HG03064 (cell line): ENCODE measurements around the gene OR13D1.
"Not testable (repeated sequence)": the region's sequence is repeated elsewhere in the genome, so short reads cannot be mapped to it uniquely, and the experiment has no call there.

Source experiments
- ATAC-seq: cut with Tn5 transposase; IDR thresholded peaks from one replicate; pipeline ENCODE4 v1.9.1; 2021; ENCODE audit warnings: low read depth; ENCODE audit not compliant: unreplicated experiment

Gene OR13D1, protein sequence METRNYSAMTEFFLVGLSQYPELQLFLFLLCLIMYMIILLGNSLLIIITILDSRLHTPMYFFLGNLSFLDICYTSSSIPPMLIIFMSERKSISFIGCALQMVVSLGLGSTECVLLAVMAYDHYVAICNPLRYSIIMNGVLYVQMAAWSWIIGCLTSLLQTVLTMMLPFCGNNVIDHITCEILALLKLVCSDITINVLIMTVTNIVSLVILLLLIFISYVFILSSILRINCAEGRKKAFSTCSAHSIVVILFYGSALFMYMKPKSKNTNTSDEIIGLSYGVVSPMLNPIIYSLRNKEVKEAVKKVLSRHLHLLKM

DNA sequence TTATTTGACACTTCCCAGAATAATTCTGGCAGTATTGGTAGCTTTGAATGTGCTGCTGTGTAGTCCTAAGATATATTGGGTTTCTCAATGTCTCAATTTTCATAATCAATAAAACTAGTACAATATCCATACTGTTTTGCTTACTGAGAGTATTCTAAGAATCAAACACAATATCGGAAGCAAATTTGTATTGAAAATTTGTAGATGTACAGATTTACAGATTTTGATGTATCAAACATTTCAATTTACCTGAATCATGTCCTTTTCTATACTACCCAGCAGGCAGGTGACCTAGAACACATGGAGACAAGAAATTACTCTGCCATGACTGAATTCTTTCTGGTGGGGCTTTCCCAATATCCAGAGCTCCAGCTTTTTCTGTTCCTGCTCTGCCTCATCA, at the start of gene OR13D1:
Gene OR13D1, plus strand, starts transcription at position 301 of the 400 bp plus-strand sequence. Its CDS starts 0 bp downstream, at position 301.
- ATAC-seq, result no peak

DNA sequence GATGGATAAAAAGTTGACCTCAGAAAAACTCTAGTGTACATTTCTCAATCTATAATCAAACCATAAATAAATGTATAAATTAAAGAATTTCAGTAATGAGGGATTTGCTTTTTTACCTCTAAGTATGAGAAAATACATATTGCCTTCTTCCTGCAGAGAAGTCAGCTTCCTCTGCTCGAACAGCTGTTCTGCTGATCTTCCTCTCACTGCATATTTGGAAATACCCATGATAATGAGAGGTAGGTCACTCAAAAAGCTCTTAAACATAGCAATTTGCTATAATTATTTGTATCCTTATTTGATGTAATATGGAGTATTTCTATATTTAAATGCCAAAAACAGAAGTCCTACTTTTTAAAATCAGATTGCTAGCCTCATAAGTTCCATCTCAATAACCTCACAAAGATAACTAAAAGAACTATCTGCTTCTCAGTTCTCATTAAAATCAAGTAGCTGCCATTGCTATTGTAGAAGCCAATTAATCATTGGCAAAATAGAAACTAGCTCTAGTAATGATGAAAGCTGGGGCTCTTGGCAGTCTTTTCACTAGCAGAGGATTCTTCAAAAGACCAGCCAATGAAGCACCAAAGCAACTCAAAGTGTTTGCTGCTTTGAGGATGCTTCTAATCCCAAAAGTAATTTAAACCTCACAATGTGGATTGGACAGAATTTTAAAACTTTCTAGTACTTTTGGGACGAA, 35.7 kb upstream of the OR13D1 start:
- ATAC-seq, result no peak

DNA sequence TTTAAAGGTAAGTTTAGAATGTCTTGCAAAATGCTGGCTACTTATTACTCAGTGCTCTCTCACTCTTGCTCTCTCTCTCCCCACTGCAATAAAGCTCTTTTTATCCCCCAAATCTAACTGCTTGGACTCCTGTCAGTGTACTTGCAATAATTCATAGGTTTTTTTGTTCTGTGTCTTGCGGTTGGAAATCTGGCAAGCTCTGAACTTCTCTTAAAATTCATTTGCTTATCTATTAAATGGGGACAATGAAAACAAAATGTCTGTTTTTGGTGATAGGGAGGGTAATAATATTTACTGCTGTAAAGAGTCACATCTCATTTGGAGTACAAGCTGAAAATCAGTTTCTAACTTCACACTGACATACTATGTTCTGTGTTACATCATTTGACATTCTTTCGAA, 18.7 kb upstream of the OR13D1 start:
- no peak for ATAC-seq

DNA sequence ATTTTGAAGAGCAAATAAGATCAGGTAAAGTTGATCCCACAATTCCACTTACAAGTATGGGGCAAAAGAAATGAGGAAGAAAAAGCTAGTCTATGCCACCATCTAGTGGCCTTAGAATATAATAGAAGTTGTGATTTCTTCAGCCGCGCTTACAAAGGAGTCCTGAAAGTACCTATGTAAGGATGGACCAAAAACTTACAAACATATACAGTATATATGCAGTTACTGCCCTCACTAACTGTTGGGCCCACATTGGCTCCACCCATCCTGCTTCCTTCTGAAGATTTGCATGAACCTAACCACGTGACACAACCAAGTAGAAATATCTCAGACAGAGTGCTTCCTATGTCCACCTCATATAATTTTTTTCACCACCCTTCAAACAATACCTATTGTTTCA, 11.7 kb upstream of the OR13D1 start:
- peak; percentile 62 for ATAC-seq

DNA sequence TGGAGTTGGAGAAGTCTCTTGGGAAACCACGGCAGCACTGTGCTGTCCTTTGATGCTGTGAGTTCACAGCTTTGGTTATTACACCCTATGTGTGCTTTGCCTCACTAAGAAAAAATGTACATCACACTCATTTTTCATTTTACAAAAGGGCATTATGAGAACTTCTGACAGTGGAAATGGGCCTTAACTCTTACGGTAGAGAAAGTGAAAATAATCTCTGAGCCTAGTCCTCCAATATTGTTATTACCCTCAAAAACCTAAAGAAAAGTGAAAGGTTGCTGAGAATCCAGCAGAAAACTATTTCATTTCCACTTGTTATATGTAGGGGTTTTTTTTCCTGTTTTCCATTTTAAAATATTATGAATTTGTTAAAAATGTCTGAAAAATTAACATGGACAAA, 8.2 kb upstream of the OR13D1 start:
- no peak for ATAC-seq

DNA sequence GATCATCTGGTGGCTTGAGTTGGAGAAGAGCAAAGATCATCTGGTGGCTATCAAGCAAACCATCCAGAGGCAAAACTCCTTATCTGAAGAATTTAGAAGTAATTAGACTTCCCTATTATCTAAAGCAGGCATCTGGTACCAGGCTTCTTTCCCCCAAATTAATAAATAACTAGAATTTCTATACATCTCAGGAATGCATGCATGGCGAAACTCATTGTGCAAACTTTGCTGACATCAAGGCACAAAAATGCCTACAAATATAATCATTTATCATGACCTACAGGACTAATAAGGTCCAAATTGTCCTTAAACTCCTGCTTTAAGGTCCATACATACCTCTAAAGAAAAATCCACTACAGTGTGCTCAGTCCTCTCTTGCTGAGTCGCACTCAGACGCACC, 6.0 kb downstream of the OR13D1 start:
- no peak for ATAC-seq

DNA sequence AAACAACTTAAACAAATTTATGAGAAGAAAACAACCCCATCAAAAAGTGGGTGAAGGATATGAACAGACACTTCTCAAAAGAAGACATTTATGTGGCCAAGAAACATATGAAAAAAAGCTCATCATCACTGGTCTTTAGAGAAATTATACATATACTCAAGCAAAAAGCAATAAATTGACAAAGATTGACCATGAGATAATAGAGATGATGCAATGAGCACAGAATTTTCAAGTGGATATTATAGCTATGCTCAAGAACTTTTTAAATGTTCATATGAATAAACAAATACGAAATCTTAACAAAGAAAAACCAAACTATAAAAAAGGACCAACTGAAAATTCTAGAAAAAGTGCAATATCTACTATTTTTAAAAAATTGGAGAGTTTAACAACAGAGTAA, 14.4 kb downstream of the OR13D1 start:
- not testable (repeated sequence) for ATAC-seq

DNA sequence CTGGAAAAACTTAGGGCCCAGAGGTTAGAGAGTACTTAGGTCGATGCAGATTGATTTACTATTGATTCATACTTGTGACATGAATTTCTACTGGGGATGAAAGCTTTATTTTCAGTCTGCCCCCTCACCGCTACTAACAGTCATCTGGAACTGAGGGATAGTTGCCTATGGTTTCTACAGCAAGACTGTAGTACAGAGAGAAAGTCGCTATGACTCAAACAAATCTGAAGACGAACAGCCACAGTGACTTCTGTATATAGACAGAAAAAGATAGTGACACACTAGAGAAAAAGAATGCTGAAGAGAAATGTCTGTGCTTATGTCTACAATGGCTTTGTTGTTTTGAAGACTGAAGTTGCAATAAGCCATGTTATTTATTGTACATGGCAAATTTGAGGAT, 17.3 kb downstream of the OR13D1 start:
- no peak for ATAC-seq

DNA sequence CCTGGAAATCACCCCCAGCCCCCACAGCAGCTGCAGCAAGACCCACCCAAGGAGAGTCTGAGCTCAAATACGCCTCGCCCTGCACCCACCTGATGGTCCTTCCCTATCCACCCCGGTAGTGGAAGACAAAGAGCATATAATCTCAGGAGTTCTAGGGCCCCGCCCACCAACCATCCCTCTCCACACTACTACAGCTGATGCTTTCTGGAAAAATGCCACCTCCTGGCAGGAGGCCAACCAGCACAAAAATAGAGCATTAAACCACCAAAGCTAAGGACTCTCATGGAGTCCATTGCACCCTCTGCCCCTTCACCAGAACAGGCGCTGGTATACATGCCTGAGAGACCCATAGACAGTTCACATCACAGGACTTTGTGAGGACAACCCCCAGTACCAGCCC, 30.7 kb downstream of the OR13D1 start:
- ATAC-seq, result no peak

DNA sequence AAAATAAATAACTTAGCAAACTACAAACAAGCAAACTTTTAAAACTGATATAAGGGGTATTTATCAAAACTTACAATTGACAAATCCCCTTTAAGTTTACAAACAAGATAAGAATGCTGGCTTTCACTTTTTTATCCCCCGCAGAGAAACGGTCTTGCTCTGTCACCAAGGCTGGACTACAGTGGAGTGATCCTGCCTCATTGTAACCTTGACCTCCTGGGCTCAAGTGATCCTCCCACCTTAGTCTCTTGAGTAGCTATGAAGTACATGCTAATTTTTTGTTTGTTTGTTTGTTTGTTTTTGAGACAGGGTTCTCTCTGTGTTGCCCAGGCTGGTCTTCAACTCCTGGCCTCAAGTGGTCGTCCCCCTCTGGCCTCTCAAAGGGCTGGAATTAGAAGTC, 44.1 kb downstream of the OR13D1 start:
- ATAC-seq, result no peak

DNA sequence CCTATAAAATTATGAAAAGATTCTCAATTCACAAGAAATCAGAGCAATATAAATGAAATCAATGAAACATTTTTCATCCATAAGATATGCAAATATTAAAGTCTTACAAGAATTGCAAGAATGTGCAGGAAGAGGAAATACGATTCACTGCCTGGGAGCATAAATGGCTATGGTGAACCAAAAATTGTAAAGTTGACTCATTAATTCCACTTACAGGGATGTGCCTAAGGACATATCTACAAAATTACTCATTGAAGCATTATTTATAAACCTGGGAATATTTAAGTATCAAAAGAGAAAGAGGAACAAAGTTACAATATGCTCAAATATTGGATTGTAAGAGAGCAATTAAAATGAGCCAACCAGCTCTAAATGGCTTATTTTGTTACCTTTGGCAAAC, 46.3 kb downstream of the OR13D1 start:
- ATAC-seq, result no peak

DNA sequence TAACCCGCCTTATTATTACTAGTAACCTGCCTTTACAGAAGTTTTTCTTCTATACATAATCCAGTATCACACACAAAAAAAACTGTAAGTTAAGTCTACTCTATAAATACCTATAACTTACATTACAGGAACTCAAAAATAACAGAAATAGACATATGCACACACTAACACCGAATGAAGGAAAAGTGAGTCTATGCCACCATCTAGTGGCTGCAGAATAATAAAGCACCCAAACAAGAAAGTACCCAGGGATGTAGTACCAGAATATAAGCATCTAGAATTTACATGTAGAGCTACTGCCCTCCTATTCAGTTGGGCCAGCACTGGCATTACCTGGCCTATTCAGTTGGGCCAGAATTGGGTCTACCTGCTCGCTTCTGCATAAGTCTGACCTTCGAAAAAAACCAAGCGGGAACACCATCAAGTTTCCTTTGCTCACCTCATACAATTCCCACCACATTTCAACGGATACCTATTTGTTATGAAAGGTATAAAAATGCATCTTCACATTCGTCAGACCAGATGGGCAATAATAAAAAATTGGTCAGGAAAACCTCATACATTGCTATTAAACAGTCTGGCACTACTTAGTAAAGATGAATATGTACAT, 49.2 kb downstream of the OR13D1 start:
- ATAC-seq, result no peak
